ENCODE measurements around the gene ZNF597.

ZNF597 gene

GRCh38 chr16:3454631-3455147 lies 11.4 kb upstream of the ZNF597 start:
- no peak for DNase-seq (ENCODE audit: low read depth in 2 of 2)

GRCh38 chr16:3454093-3454492 lies 10.8 kb upstream of the ZNF597 start:
- DNase-seq (ENCODE audit: low read depth in 2 of 2), result no peak

GRCh38 chr16:3444032-3444388 lies 706 bp upstream of the ZNF597 start:
- DNase-seq (ENCODE audit: low read depth in 2 of 2), result no peak

GRCh38 chr16:3439637-3440036 lies 3.7 kb downstream of the ZNF597 start:
- no peak for DNase-seq (ENCODE audit: low read depth in 2 of 2)

- no peak for DNase-seq (ENCODE audit: low read depth in 2 of 2)
These were observed 8.9 kb downstream of the ZNF597 start for GRCh38 chr16:3434373-3434772.

- peak in 1 of 2 donors; percentile 10 for DNase-seq (ENCODE audit: low read depth in 2 of 2)
These were observed 11.5 kb downstream of the ZNF597 start for GRCh38 chr16:3431779-3432219.

GRCh38 chr16:3413730-3414379 lies 29.4 kb downstream of the ZNF597 start:
- DNase-seq (ENCODE audit: low read depth in 2 of 2), result no peak

- no peak for DNase-seq (ENCODE audit: low read depth in 2 of 2)
These were observed 34.6 kb downstream of the ZNF597 start for GRCh38 chr16:3408561-3409197.

GRCh38 chr16:3401719-3402397 lies 41.4 kb downstream of the ZNF597 start:
- no peak for DNase-seq (ENCODE audit: low read depth in 2 of 2)

- peak; percentile 96 for DNase-seq (ENCODE audit: low read depth in 2 of 2)
These were observed 42.3 kb downstream of the ZNF597 start, which contains the start of the genes ZNF174 and ZSCAN32 for GRCh38 chr16:3400779-3401688. TSS of gene ZNF174 (plus strand) at chr16:3401215. CDS start at chr16:3402005, 790 bp downstream. TSS of gene ZSCAN32 (minus strand) at chr16:3401004. CDS start at chr16:3397557, 3,447 bp downstream.

- no peak for DNase-seq (ENCODE audit: low read depth in 2 of 2)
These were observed 42.9 kb downstream of the ZNF597 start for GRCh38 chr16:3400446-3400778.

- no peak for DNase-seq (ENCODE audit: low read depth in 2 of 2)
These were observed 53.5 kb downstream of the ZNF597 start for GRCh38 chr16:3389663-3390338.

GRCh38 chr16:3388325-3388724 lies 55.0 kb downstream of the ZNF597 start:
- DNase-seq (ENCODE audit: low read depth in 2 of 2), result no peak

GRCh38 chr16:3383045-3383448 lies 60.3 kb downstream of the ZNF597 start:
- no peak for DNase-seq (ENCODE audit: low read depth in 2 of 2)

Data from stimulated activated CD8-positive, alpha-beta memory T cell treated with anti-CD3 and anti-CD28 coated beads, Interleukin-7, amount 100 ng/mL, for 1 hour (primary cell).